ENCODE data around the gene VEGFC.

VEGFC gene, protein sequence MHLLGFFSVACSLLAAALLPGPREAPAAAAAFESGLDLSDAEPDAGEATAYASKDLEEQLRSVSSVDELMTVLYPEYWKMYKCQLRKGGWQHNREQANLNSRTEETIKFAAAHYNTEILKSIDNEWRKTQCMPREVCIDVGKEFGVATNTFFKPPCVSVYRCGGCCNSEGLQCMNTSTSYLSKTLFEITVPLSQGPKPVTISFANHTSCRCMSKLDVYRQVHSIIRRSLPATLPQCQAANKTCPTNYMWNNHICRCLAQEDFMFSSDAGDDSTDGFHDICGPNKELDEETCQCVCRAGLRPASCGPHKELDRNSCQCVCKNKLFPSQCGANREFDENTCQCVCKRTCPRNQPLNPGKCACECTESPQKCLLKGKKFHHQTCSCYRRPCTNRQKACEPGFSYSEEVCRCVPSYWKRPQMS

DNA sequence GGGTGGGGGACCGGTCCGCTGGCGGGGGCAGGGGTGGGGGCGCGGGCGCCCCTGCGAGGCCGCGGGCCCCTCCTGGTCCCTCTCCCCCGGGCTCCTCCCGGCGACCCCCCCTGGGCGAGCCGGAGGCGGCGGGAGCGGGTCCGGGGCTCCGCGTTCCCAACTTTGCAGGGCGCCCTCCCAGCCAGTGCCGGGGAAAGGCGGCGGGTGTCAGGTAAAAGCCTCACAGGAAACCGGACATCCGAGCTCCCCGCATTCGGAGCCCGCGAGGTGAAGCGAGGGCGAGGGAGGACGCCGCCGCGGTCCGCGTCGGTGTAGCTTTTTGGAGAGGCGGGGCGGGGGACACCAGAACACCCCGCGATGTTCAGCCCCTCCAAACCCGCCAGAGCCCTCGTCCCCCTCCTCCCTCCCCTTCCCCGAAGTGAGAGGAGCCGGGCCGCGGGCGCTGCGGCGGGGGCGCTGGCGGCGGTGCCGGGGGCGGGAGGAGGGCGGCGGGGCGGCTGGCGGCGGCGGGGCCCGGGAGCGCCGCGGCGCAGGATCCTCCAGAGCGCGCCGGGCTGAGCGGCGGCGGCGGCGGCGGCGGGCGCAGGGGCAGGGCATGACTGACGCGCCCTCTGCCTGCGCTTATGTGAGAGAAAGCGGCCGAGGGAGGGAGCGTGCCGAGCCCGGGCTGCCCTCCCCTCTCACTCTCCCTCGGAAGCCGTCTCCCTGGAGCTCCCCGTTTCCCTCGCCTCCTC is at the start of gene VEGFC:
VEGFC (minus strand) TSS at position 597 of the 734 bp plus-strand sequence. CDS start 611 bp downstream, outside the sequence.
- DNase-seq (ENCODE audit: low read depth) = peak; percentile 67

DNA sequence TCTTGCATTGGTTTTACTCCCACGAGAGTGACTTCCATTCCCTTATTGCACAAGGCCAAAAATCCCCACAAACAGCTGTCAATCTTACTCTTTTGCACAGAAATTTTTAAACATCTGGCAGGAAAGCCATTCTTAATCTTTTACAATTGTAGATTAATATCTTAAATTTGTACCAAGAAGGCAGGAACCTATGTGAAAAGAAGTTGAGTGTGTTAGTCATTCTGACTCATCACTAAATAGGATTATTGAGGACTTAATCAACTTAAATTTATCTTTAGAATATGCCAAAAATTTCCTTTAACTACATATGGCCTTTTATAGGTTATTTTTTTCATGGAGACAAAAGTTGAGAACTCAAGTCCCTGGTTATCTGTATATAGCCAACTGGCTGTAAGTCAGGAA is 49.0 kb upstream of the VEGFC start:
- DNase-seq (ENCODE audit: low read depth) = peak; percentile 70

DNA sequence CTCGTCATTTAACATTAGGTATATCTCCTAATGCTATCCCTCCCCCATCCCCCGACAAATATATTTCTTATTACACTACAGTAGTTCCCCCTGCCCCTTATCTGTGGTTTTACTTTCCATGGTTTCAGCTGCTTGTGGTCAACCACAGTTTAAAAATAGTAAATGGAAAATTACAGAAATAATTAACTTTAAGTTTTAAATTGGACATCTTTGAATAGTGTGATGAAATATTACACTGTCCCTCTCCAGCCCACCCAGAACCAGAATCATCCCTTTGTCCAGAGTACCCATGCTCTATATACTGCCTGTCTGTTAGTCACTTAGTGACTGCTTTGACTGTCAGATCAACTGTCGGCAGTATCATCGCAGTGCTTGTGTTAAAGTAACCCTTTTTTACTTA is 47.4 kb upstream of the VEGFC start:
- DNase-seq (ENCODE audit: low read depth) = peak; percentile 70

DNA sequence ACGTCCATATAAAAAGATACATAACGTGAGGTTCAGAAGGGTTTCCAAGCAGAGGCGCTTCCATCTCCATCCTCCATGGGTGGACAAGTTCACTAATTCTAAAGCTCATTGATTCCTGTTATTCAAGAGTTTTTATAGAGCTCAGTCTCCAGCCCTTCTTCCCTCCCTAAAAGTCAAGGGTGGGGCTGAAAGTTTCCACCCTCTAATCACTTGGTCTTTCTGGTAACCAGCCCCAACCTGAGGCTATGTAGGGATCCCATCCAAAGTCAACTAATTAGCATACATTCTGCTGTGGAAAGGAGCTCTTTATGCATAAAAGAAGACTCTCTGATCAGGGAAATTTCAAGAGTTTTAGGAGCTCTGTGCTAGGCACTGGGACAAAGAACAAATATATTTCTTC is 46.9 kb upstream of the VEGFC start:
- DNase-seq (ENCODE audit: low read depth) = no peak

DNA sequence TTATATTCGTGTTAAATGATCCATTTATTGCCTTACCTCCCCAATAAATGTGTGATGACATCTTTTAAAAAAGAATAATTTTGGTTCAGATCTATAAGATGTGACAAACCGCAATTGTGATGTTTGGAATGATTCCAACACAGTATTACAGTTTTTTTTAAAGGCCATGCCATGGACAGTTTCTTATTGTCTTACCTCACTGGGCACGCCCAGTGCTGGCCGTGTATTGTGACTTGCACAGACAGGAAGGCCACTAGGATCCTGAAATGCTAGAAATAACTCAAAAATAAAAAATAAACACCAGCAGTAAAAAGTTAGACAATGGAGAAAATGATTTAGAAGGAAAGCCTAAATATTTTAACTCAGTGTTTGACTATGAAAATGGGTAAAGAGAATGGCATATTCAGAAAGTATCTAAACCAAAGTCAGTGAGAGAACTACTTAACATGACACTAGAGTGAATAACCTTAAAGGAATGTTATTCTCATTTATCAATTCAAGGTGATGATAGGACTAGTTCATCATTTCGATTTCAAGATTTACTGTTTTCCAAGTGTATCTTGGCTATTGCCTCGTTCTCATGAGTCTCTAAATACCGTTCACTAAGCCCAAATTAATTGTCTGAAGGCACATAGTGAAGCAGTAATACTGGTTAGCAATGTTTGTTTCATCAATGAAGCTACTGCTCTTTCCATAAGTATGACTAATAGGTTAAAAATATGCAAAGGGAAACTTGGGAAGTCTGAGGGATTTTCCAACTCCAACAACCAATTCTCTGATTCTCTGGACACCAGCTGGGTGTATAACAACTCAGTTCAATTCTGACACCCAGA is 46.1 kb upstream of the VEGFC start:
- peak; percentile 41 for DNase-seq (ENCODE audit: low read depth)

DNA sequence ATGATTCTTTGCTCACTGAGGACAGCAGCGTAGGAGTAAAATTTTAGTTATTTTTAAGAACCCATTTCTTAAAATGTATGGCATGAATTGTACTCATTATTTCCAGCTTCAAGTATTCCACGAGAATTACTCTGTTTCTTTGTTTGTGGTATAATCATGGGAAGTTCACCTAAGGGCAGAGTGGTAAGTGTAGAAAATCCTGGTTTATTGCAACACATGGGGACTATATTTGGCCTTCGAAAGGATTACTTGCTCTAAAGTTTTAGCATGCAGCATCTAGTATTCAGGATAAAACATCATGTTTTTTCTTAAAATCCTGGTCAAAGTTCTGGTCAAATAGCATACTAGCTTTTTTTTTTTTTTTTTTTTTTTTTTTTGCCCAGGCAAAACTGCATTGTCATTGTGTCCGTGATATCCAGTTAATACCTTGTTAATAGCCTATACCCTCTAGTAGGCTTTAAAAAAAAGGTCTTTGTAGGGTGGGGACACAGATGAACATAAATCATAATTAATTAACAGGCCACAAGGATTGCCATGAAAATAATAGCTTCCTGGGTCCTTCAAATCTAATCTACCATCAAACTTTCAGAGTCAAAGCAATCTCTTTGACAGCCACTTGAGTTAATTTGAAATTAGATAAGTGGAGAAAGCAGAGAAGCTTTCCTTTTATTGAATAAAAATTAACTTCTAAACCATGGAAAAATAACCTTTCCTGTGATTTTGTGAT is 44.6 kb upstream of the VEGFC start:
- DNase-seq (ENCODE audit: low read depth) = peak; percentile 53

DNA sequence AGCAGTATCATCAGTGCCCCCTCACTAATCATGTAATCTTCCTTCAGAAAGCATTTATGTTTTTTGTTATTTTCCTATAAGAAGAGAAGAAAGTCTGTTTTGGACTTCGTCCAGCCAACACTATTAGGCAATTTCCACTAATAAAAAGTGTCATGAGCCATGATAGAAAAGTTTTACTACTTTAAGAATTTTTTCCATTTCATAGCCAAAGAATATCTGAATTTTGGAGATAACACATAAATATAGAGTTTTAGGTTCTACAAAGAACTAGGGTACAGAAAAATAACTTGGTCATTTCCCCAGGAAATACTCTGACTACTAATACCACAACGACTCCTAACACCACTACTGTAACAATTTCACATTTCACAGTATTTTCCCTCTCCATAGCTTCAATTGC is 41.8 kb upstream of the VEGFC start:
- no peak for DNase-seq (ENCODE audit: low read depth)

DNA sequence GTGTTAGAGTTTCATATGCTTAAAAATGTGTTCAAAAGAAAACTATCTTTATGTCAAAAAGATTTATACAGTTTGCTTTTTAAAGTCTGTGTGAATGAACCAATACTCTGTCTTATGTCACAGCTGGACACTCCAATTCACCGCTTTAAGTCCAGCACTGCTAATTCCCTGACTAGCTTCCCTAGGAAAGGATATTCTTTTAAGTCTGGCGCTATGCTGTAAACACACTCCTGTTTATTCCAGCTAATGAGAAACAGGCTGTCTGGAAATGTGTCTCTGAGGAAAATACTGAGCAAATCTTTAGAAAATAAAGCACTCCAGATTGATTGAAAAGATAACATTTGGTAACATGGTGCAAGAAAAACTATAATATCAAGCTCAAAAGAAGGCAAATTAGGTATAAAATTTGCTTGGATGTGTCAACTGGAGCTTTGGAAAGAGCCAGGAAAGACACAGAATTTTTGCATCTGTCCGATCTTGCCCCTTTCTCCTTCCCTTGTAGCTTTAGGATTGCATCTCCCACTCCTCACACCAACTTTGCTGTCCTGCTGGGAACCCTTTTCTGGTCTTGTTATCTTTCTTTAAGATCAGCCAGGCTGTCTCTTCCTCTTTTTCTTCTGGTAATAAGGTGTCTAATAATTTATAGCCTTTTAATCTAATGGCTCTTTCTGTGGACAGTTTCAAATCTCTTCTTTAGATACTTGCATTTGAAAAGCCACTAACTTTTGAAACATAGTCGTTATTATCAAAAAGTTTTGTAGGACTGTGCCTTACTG is 40.9 kb upstream of the VEGFC start:
- no peak for DNase-seq (ENCODE audit: low read depth)

DNA sequence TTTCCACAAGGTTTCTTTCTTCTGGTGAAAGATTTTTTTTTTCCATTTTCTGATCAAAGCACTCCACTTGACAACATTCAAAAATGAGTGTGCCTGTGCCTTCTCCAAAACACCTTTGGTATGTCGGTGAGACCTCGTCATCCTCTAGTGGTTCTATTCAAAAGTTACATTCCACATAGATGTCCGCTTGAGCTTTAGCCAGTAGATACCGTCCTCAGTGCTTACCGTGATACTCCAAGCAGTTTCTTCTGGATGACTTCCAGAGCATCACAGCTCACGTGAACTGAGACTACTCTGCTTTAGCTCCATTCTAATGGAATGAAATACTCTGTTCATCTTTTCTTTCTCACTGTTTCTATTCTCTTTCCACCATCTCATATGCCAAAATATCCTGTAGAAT is 38.2 kb upstream of the VEGFC start:
- no peak for DNase-seq (ENCODE audit: low read depth)

DNA sequence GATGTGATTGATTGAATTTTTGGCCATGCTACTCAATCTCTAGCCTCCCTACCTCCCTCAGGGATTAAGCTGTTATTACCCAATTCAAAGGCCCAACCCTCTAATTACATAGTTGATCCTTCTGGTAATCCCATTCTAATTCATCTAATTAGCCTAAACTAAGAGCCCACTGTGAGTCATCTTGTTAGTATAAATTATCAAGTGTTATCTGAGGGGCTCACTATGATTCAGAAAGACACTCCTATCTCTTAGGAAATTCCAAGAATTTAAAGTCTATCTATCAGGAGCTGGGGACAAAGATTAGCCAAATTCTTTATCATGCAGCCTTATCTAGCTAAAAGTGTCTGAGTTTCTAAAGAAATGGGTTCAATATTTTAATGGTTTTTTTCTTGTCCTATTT is 32.9 kb upstream of the VEGFC start:
- DNase-seq (ENCODE audit: low read depth) = peak; percentile 13

DNA sequence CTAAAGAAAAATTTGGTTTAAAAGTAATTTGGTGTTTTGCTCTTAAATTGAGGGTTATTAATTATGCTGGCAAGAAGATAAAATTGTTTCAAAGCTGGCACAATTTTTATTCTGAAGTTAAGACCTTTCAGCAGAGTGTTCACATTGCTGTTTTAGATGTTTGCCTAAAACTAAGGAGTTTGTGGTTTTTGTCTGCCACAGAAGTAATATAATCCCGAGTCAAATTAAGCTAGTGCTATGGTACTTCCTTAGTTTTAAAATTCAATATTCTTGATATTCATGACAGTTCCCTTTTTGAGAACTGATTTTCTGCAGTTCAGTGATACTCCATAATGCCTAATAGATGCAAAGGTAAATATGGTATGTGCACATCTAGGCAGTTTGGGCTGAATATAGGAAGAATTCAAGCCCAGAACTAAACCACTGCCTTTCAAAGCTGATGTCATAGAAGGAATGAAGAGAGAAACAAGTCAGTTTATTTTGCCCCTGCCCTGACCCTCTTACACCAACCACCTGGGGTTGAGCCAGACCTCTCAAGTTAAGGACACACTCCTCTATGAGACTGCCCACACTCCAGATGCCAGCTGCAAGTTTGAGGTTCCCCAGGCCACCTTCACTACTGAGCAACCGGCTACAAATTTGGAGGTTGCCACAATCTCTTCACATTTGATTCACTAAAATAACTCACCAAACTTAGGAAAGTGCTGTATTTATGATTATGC is 32.1 kb upstream of the VEGFC start:
- DNase-seq (ENCODE audit: low read depth) = peak; percentile 15

DNA sequence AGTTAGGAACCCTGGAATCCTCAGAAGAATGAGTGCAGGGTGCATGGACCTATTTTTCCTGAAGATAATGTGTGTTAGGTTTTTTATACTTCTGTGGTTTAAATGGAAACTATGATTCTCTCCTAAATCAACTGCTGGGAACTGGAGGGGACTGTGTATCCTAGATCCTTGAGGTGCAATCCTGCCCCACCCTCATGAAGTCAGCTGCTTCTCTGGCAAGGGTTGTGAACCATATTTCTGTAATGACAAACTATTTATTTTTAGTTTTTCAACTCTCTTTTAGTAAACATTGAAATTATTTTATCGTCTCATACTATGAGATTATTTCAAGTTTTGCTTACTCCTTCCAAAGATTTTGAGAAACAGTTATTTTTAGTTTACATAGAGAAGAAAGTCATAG is 25.8 kb upstream of the VEGFC start:
- DNase-seq (ENCODE audit: low read depth) = no peak

DNA sequence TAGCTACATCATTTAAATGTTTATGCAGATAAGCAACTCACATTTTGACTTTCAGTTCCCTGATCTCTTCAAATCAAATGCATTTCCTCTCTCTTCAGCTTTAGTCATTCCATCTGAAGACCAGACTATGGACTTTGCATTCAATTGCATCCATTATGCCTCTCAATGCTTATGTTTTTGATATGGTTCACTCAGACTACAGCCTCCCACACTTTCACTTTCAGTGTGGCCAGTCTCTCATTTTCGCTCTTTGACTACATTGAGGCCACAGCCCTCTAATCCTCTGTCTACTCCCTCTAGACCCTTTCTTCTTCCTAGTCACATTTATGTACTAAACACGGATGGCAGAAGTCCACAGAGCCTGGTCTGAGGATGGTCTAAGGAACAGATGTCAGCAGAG is 24.5 kb upstream of the VEGFC start:
- no peak for DNase-seq (ENCODE audit: low read depth)

DNA sequence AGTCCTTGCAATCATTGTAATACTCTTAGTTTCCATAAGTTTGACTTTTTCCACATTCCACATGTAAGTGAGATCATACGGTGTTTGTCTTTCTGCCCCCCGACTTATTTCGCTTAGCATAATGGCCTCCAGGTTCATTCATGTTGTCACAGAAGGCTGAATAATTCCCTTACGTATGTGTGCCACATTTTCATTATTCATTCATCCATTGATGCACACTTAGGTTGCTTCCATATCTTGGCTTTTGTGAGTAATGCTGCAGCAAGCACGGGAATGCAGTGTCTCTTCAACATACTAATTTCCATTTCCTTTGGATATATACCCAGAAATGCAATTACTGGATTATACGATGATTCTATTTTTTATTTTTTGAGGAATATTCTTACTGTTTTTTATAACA is 22.0 kb upstream of the VEGFC start:
- peak; percentile 69 for DNase-seq (ENCODE audit: low read depth)

DNA sequence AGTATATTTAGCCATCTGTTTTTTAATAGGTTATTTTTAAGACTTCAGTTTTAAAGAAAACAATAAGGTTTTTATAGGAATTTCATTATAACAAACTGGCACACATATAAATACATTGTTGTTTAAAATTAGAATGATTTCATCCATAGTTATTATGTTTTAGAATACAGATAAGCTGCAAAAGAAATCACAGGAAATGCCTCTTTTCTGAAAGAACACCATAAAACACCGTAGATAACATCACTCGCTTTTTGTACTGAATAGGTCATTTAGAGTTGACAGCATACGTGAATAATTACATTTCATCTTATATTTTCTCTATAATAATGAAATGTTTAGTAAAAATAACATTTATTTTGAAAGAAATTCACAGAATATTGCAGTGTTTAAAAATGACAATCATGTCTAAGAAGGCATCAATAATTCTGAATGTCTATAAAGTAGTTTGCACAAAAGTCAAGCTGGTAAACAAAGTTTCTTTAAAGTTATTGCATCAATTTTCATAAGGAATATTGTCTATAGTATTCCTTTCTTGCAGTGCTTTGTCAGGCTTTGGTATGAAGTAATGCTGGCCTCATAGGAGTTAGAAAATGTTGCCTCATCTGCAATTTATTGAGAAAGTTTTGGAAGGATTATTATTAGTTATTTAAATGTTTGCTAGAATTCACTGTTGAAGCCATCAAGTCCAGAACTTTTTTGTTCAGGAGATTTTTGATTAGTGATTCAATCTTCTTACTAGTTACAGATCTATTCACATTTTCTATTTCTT is 17.9 kb upstream of the VEGFC start:
- DNase-seq (ENCODE audit: low read depth) = peak; percentile 45

DNA sequence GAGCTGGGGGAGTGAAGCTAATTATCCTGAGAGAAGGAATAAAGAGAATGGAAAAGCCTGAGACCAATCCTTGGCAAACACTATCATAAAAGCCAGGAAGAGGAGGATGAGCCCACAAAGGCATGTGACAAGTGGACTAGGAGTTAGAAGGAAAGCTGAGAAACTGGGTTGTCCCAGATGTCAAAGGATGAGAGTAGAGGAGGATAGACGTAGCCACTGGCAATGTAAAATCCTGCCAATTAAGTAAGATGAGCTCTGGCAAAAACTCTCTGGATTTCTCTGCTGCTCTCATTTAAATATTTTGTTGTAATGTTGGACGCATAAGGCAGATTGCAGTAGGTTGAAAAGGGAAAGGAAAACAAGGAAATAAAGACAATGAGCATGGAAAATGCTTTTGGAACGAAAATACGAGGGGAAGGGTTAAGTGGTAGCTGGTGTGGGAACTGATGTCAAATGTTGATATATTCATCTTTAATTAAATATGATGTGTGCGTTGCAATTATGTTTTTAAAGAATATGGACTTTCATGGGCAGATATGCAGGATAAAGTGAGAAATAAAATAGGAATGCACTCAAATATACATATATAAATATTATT is 14.2 kb upstream of the VEGFC start:
- no peak for DNase-seq (ENCODE audit: low read depth)

DNA sequence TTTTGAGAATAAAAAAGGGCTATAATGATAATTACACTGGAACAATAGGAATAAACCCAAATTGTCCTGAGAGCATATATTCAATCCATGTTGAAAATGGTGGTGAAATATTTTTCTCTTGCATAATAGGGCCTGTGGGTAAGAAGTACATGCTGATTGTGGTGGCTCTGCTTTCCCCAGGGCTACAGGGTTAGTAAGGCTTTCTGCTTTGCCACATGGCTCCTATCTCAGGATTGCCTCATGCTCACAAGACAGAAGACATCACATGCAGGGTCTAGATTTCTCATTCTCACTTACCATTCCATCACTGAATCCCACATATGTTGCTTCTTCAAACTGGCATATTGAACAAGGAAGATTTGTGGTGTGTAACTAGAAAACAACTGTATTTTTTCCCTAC is 12.4 kb upstream of the VEGFC start:
- peak; percentile 98 for DNase-seq (ENCODE audit: low read depth)

DNA sequence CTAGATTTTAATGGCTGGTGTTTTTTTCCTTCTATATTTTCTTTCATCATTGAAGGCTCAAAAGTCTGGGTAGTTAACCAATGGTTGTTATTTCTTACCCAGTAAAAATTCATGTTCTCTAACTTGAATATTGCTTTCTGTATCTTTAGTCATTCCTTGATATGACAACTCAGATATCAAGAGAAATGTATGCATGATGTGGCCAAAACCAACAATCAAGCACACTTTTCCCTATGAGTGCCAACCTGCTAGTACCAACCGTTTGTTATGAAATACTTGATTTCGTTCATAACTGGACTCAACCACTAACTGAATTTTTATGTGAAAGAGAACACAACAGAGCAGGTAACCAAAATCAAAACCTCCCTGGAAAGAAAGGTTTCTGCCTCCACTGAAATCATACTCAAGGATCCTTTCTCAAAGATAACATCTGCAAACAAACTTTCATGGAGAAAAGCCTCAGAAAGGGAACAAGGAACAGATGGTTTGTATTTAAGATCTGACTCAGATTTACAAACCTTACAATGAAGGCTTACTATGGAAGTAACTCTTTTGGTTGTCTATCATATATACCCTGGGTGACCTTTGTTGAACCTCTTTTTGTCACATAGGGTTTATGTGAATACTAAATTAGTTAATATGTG is 8.3 kb upstream of the VEGFC start:
- DNase-seq (ENCODE audit: low read depth) = no peak

DNA sequence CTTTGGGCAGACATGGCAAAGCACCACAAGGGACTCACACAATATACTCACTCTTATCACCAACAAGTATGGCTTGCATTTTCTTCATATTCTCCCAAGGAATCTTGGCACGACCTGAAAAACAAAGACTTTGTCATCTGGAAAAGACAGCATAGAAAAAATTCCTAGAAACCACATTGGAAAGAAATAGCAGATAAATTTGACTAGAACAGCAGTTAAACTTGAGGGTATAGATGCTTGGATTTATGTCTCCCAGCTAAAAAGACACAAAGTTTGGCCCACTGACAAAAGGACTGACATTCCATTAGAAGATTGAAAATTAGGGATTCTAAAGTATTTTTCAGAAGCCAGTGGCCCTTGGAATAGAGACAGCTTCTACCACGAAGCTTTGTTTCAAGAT is 6.9 kb upstream of the VEGFC start:
- DNase-seq (ENCODE audit: low read depth) = no peak
